HG02973 (cell line): ENCODE measurements around the gene HMCN2.
"Not testable (repeated sequence)": the region's sequence is repeated elsewhere in the genome, so short reads cannot be mapped to it uniquely, and the experiment has no call there.

ENCODE experiments used
- ATAC-seq: cut with Tn5 transposase; IDR thresholded peaks from one replicate; pipeline ENCODE4 v1.9.1; 2021; ENCODE audit warnings: moderate library complexity; ENCODE audit not compliant: unreplicated experiment

HMCN2 gene

DNA sequence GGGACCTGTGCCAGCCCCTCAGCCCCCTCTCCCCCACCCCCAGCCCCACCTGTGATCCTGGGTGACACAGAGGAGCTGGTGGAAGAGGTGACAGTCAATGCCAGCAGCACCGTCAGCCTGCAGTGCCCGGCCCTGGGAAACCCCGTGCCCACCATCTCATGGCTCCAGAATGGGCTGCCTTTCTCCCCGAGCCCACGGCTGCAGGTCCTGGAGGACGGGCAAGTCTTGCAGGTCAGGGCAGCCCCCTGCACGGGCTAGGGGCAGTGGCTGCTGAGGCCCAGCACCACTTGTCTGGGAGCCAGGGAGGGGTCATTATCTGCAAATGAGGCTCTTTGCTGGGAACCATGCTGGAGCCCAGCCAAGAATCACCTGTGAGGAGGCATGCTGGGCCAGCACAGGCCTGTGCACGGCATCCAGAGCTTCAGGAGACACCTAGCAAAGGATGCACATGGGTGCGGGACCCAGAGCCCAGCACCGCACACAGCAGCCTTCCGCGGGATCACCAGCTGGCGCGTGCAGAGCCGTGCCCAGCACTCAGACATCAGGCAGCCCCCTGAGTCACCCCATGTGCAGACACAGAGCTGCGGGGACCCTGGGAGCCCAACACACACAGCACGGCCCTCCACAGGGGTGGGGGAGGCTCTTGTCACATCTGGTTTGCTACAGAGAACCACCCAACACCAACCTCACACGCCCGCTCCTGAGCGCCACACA, 117.2 kb downstream of the HMCN2 start:
- no peak for ATAC-seq

DNA sequence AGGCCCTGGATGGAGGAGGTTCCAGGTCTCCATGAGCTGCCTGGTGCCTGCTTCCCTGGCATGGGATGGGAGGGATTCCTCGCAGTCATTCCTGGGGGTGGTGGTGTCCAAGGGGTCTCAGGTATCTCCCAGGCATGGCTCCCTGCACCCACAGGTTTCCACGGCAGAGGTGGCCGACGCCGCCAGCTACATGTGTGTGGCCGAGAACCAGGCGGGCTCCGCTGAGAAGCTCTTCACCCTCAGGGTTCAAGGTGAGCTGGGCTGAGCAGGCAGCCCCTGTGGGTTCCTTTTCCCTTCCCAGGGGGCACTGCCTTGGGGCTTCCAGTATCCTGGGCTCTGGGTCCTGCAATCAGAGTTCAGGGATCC, 117.8 kb downstream of the HMCN2 start:
- ATAC-seq, result no peak

GRCh38 chr9:130383979-130384676, 118.6 kb downstream of the HMCN2 start:
- no peak for ATAC-seq

GRCh38 chr9:130385257-130385656, 119.7 kb downstream of the HMCN2 start:
- no peak for ATAC-seq

DNA sequence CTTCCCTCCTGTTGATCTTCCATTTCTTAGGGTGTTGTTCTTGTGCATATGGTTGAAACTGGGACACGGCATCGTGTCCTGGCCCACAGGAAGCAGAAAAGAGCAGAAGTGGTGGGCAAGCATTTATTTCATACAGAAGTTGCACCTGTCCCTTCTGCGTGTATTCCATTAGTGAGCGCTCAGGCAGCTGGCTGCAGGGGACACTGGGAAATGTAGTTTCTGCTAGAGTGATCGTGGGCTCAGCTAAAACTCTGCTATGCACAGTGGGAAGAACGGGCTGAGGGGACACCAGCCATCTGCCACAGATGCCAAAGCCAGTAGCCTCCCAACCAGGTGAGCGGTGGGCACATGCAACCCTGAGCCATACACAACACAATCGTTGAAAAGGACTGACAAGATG, 121.8 kb downstream of the HMCN2 start:
- ATAC-seq, result no peak

GRCh38 chr9:130387905-130388304, 122.3 kb downstream of the HMCN2 start:
- ATAC-seq, result no peak

GRCh38 chr9:130390390-130390789, 124.8 kb downstream of the HMCN2 start:
- ATAC-seq, result no peak

DNA sequence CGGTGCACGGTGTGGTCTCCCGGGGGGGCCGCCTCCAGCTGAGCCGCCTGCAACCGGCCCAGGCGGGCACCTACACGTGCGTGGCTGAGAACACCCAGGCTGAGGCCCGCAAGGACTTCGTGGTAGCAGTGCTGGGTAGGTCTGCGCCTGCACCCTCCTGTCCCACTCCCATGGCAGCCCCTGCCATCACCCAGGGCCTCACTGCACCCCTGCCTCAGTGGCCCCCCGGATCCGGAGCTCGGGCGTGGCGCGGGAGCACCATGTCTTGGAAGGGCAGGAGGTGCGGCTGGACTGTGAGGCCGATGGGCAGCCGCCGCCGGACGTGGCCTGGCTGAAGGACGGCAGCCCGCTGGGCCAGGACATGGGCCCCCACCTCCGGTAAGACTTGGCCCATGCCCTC, 125.4 kb downstream of the HMCN2 start:
- no peak for ATAC-seq

- no peak for ATAC-seq
Measured at GRCh38 chr9:130391866-130392265, 126.3 kb downstream of the HMCN2 start.

DNA sequence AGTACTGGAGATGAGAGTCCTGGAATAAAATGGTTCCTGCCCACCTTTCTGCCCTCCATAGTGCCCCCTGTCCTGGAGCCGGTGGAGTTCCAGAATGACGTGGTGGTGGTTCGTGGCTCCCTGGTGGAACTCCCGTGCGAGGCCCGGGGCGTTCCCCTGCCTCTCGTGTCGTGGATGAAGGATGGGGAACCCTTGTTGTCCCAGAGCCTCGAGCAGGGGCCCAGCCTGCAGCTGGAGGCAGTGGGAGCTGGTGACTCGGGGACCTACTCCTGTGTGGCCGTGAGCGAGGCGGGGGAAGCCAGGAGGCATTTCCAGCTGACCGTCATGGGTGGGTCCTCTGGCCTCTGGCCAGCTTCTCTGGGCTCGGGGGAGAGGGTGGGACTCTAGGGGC, 128.1 kb downstream of the HMCN2 start:
- ATAC-seq, result no peak

DNA sequence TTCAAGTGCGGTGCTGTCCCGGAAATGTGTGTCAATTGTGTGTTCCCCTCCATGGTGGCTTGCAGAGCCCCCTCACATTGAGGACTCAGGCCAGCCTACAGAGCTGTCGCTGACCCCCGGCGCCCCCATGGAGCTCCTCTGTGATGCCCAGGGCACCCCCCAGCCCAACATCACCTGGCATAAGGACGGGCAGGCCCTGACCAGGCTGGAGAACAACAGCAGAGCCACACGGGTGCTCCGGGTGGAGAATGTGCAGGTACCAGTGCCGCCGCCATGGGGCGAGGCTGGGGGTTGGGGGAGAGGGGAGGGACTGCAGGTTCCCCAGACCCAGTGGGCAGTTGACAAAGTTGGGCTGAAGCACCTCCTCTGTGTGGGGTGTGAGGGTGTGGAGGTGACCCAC, 128.8 kb downstream of the HMCN2 start:
- ATAC-seq, result no peak

- ATAC-seq, result no peak
Measured at GRCh38 chr9:130394814-130395470, 129.4 kb downstream of the HMCN2 start.

DNA sequence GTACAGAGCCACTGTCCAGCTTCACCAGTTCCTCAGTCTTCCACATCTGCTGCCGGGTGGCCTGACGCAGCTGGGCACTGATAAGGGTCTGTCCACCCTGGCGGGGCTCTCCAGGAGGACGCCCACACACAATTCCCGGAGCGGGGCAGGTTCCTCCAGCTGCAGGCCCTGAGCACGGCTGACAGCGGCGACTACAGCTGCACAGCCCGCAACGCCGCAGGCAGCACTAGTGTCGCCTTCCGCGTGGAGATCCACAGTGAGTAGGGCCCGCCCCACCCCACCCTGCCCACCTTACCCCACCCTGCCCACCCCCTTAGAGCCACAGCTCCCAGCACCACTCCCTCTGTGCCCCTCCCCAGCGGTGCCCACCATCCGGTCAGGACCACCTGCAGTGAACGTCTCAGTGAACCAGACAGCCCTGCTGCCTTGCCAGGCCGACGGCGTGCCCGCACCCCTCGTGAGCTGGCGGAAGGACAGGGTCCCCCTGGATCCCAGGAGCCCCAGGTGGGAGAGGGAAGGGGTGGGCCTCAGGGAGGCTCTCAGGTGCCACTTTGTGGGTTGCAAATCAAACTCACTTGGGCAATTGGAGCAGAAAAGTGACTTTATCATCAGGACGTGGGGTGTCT, 130.4 kb downstream of the HMCN2 start:
- ATAC-seq, result no peak

- no peak for ATAC-seq
Measured at GRCh38 chr9:130396581-130396980, 131.0 kb downstream of the HMCN2 start.

DNA sequence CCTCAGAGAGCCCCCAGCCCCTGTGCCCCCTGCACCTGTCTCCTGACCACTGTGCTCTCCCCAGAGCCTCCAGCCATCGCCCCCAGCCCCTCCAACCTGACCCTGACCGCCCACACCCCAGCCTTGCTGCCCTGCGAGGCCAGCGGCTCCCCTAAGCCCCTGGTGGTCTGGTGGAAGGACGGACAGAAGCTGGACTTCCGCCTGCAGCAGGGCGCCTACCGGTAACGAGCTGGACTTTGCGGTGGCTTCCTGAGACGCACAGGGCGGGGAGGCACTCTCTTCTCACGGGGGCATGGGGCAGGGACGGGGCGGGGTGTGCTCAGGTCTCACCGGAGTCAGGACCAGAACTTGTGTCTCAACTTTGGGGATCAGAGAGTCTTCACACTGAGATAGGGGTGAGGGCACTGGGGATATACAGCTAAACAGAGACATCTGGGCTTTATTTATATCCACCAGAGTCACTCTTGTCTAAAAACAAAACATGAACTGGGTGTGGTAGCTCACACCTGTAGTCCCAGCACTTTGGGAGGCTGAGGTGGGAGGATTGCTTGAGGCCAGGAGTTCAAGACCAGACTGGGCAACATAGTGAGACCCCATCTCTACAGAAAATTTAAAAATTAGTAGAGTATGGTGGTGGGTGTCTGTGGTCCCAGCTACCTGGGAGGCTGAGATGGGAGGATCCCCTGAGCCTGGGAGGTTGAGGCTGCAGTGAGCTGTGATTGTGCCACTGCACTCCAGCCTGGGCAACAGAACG, 133.1 kb downstream of the HMCN2 start:
- no peak for ATAC-seq

GRCh38 chr9:130399768-130400167, 134.2 kb downstream of the HMCN2 start:
- no peak for ATAC-seq

- no peak for ATAC-seq
Measured at GRCh38 chr9:130400870-130401269, 135.3 kb downstream of the HMCN2 start.

- not testable (repeated sequence) for ATAC-seq
Measured at GRCh38 chr9:130401742-130402141, 136.2 kb downstream of the HMCN2 start.

DNA sequence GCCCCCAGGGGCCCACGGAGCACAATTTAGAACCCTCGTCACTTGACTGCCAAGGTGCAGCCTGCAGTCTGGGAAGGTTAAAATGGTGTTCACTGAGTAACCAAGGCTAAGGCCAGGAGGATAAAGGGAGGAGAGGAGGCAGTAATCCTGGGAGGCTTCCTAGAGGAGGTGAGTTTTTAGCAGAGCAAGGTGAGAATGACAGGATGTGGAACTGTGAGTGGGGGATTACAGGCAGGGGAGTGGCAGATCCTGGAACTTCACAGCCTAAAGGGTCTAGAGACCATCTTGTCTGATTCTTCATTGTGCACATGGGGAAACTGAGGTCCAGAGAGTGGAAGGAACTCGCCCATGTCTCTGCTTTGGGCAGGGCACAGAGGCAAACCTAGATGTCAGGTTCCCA, 136.7 kb downstream of the HMCN2 start:
- no peak for ATAC-seq

- no peak for ATAC-seq
Measured at GRCh38 chr9:130402645-130403440, 137.3 kb downstream of the HMCN2 start.
